HepG2 (cell line): Measurements from ENCODE around the gene CDR2L. TPM values are rescaled to one million over a fixed set of nuclear protein-coding genes. Genes with fewer than 3 reads are reported as not detected.

ENCODE experiments used
- FOXM1 ChIP-seq: sonication (generic); formaldehyde crosslinking; IDR thresholded peaks from 2 replicates; pipeline ENCODE4 v1.5.0; 2020; ENCODE audit warnings: missing genetic modification reagents
- GTF3A ChIP-seq: sonication (generic); formaldehyde crosslinking; conservative IDR thresholded peaks from 2 replicates; pipeline ENCODE4 v1.4.0; 2020; ENCODE audit warnings: mild to moderate bottlenecking, missing genetic modification reagents
- GZF1 ChIP-seq: sonication (generic); formaldehyde crosslinking; IDR thresholded peaks from 2 replicates; pipeline ENCODE4 v1.5.1; 2020; ENCODE audit warnings: mild to moderate bottlenecking, missing genetic modification reagents
- HMGA1 ChIP-seq: sonication (generic); formaldehyde crosslinking; conservative IDR thresholded peaks from 2 replicates; pipeline ENCODE4 v1.4.0; 2020; ENCODE audit warnings: missing genetic modification reagents
- HNF4A ChIP-seq: sonication (generic); formaldehyde crosslinking; IDR thresholded peaks from 2 replicates; pipeline ENCODE4 v1.4.0; 2020; ENCODE audit warnings: missing genetic modification reagents
- HOXA5 ChIP-seq: sonication (generic); formaldehyde crosslinking; IDR thresholded peaks from 2 replicates; pipeline ENCODE4 v1.4.0; 2020; ENCODE audit warnings: missing genetic modification reagents
- IRF2 ChIP-seq: IDR thresholded peaks from 2 replicates; pipeline ENCODE4 v1.6.1; 2018; ENCODE audit warnings: missing genetic modification reagents, missing compliant biosample characterization
- KDM3A ChIP-seq: IDR thresholded peaks from 2 replicates; pipeline ENCODE4 v1.6.1; 2018; ENCODE audit warnings: low read depth, missing compliant biosample characterization
- RORA ChIP-seq: sonication (generic); formaldehyde crosslinking; IDR thresholded peaks from 2 replicates; pipeline ENCODE4 v1.5.0; 2020; ENCODE audit warnings: mild to moderate bottlenecking, missing genetic modification reagents, moderate library complexity
- SYNCRIP ChIP-seq: fragments of 200-400 bp; formaldehyde crosslinking; IDR thresholded peaks from 2 replicates; pipeline ENCODE4 v1.6.1; 2018; ENCODE audit warnings: mild to moderate bottlenecking, low read depth, low read length; ENCODE audit not compliant: insufficient read depth
- ZFX ChIP-seq: sonication (generic); formaldehyde crosslinking; IDR thresholded peaks from 2 replicates; pipeline ENCODE4 v1.4.0; 2020; ENCODE audit warnings: mild to moderate bottlenecking, low read depth, missing genetic modification reagents, moderate library complexity
- ZKSCAN5 ChIP-seq: sonication (generic); formaldehyde crosslinking; IDR thresholded peaks from 2 replicates; pipeline ENCODE4 v1.5.1; 2020; ENCODE audit warnings: mild to moderate bottlenecking, missing genetic modification reagents
- ZNF12 ChIP-seq: sonication (generic); formaldehyde crosslinking; IDR thresholded peaks from 2 replicates; pipeline ENCODE4 v1.5.0; 2020; ENCODE audit warnings: missing genetic modification reagents
- ZNF337 ChIP-seq: sonication (generic); formaldehyde crosslinking; IDR thresholded peaks from 2 replicates; pipeline ENCODE4 v1.5.1; 2020; ENCODE audit warnings: missing genetic modification reagents, low read depth, mild to moderate bottlenecking, borderline replicate concordance
- ZNF350 ChIP-seq: sonication (generic); formaldehyde crosslinking; IDR thresholded peaks from 2 replicates; pipeline ENCODE4 v1.4.0; 2020; ENCODE audit warnings: mild to moderate bottlenecking, low read depth, missing genetic modification reagents, borderline replicate concordance
- ZNF446 ChIP-seq: sonication (generic); formaldehyde crosslinking; IDR thresholded peaks from 2 replicates; pipeline ENCODE4 v1.5.0; 2020; ENCODE audit warnings: mild to moderate bottlenecking, missing genetic modification reagents
- ZNF556 ChIP-seq: sonication (generic); formaldehyde crosslinking; IDR thresholded peaks from 2 replicates; pipeline ENCODE4 v1.4.0; 2020; ENCODE audit warnings: mild to moderate bottlenecking, missing genetic modification reagents, borderline replicate concordance
- ZNF75D ChIP-seq: sonication (generic); formaldehyde crosslinking; IDR thresholded peaks from 2 replicates; pipeline ENCODE4 v1.8.1; 2023; ENCODE audit warnings: missing genetic modification reagents, mild to moderate bottlenecking, borderline replicate concordance
- polyA plus RNA-seq, 8 experiments: library from polyadenylated mRNA; depleted of rRNA in 3 of 8; stranded (reverse) in 7 of 8; unstranded in 1 of 8; fragments of >200 nt; fragmentation: Illumina TruSeq in 4 of 8; extraction: Trizol in 4 of 8; gene quantifications; 2 replicates each; pipeline versions ENCODE4 v1.2.1 to v1.2.3, GENCODE V29; 2011 to 2016; ENCODE audit warnings: low read depth in 4 of 8, missing spikeins in 1 of 8, mixed read lengths in 1 of 8; ENCODE audit not compliant: insufficient read depth in 1 of 8
- total RNA-seq, 5 experiments: library from RNA; depleted of rRNA; stranded (reverse); fragments of >200 nt; fragmentation: Illumina TruSeq; extraction: Trizol; gene quantifications; 2 replicates each; pipeline ENCODE4 v1.2.3, GENCODE V29; 2016; ENCODE audit warnings: low read depth in 1 of 5
- TF ChIP-seq, protein P1 (sequence below), 2 experiments: sonication (generic) in 1 of 2; formaldehyde crosslinking in 1 of 2; IDR thresholded peaks; 2 replicates each; pipeline versions ENCODE4 v1.4.0 to v1.6.1; 2018 to 2020; ENCODE audit warnings: missing genetic modification reagents in 2 of 2, borderline replicate concordance in 1 of 2, low read depth in 1 of 2, mild to moderate bottlenecking in 1 of 2, missing biosample characterization in 1 of 2
- TF ChIP-seq, protein P2 (sequence below), 2 experiments: IDR thresholded peaks; 2 replicates each; pipeline ENCODE4 v1.6.1; 2011 to 2012; ENCODE audit warnings: low read length in 2 of 2, borderline replicate concordance in 1 of 2, low read depth in 1 of 2, mild to moderate bottlenecking in 1 of 2, moderate library complexity in 1 of 2
- TF ChIP-seq, protein P3 (sequence below): sonication (generic); formaldehyde crosslinking; IDR thresholded peaks from 2 replicates; pipeline ENCODE4 v1.8.0; 2022; ENCODE audit warnings: mild to moderate bottlenecking, missing genetic modification reagents, moderate library complexity
- TF ChIP-seq, protein P4 (sequence below): sonication (generic); formaldehyde crosslinking; IDR thresholded peaks from 2 replicates; pipeline ENCODE4 v1.4.0; 2020; ENCODE audit warnings: mild to moderate bottlenecking, missing genetic modification reagents, borderline replicate concordance

Gene CDR2L
- total and polyA plus RNA-seq, 2 of the 13 experiments (the other 11 are each of a cell fraction or from before 2014, with no cell fraction given), result 1.9 to 2.1 TPM

DNA sequence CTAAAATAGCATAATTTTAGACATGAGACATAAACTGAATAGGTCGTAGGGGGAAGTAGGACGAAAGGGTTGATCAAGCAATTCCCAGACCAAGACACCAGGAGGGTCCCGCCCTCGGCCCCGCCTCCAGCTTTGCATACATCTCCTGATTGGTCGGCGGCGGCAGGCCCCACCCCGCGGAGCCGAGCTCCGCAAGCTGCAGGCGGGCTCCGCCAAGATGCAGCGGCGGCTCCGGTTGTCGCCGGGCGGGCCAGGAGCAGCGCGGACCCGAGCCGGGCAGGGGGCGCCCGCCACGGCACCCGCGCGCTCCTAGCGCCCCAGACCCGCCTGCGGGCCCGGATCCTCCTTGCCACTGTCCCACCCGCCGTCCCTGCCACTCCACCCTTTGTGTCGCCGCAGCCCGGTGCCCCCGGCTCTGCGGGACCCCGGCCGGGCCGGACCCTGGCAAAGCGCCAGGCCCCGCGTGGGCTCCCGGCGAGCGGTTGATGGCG, at the start of gene CDR2L (continued):
- 0 out of 2 replicates have a peak, but pooled peaks have one; percentile 22 for TF ChIP-seq HOXA5 (CRISPR knock-in tag)
- no peak for TF ChIP-seq KDM3A
- TF ChIP-seq FOXM1, result no peak
- TF ChIP-seq HMGA1 (CRISPR knock-in tag), result no peak
- peak; percentile 34; the same call in 1 of the 2 replicates for TF ChIP-seq ZNF556 (CRISPR knock-in tag)
- no peak for TF ChIP-seq RORA (CRISPR knock-in tag)
- TF ChIP-seq IRF2 (CRISPR knock-in tag), result 0 out of 2 replicates have a peak, but pooled peaks have one; percentile 36
- no peak for TF ChIP-seq GZF1
- TF ChIP-seq ZNF75D (CRISPR knock-in tag), result no peak
- TF ChIP-seq, protein P1, sequence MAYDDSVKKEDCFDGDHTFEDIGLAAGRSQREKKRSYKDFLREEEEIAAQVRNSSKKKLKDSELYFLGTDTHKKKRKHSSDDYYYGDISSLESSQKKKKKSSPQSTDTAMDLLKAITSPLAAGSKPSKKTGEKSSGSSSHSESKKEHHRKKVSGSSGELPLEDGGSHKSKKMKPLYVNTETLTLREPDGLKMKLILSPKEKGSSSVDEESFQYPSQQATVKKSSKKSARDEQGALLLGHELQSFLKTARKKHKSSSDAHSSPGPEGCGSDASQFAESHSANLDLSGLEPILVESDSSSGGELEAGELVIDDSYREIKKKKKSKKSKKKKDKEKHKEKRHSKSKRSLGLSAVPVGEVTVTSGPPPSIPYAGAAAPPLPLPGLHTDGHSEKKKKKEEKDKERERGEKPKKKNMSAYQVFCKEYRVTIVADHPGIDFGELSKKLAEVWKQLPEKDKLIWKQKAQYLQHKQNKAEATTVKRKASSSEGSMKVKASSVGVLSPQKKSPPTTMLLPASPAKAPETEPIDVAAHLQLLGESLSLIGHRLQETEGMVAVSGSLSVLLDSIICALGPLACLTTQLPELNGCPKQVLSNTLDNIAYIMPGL (CRISPR knock-in tag; IDR thresholded peaks at IDR 0.05; ENCODE audit: borderline replicate concordance in 1 of 2, low read depth in 1 of 2), result 0 out of 4 replicates have a peak, but pooled peaks of 1 of the 2 experiments have one; percentile 1
- no peak for TF ChIP-seq ZNF337
- TF ChIP-seq ZNF12 (CRISPR knock-in tag), result no peak
- peak; percentile 45; the same call in 1 of the 2 replicates for TF ChIP-seq ZFX (CRISPR knock-in tag)
- TF ChIP-seq, protein P2, sequence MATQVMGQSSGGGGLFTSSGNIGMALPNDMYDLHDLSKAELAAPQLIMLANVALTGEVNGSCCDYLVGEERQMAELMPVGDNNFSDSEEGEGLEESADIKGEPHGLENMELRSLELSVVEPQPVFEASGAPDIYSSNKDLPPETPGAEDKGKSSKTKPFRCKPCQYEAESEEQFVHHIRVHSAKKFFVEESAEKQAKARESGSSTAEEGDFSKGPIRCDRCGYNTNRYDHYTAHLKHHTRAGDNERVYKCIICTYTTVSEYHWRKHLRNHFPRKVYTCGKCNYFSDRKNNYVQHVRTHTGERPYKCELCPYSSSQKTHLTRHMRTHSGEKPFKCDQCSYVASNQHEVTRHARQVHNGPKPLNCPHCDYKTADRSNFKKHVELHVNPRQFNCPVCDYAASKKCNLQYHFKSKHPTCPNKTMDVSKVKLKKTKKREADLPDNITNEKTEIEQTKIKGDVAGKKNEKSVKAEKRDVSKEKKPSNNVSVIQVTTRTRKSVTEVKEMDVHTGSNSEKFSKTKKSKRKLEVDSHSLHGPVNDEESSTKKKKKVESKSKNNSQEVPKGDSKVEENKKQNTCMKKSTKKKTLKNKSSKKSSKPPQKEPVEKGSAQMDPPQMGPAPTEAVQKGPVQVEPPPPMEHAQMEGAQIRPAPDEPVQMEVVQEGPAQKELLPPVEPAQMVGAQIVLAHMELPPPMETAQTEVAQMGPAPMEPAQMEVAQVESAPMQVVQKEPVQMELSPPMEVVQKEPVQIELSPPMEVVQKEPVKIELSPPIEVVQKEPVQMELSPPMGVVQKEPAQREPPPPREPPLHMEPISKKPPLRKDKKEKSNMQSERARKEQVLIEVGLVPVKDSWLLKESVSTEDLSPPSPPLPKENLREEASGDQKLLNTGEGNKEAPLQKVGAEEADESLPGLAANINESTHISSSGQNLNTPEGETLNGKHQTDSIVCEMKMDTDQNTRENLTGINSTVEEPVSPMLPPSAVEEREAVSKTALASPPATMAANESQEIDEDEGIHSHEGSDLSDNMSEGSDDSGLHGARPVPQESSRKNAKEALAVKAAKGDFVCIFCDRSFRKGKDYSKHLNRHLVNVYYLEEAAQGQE (IDR thresholded peaks at IDR 0.05; ENCODE audit: borderline replicate concordance in 1 of 2, low read depth in 1 of 2, low read length in 2 of 2), result no peak
- no peak for TF ChIP-seq ZKSCAN5
- TF ChIP-seq GTF3A, result no peak
- no peak for TF ChIP-seq SYNCRIP
- TF ChIP-seq, protein P3, sequence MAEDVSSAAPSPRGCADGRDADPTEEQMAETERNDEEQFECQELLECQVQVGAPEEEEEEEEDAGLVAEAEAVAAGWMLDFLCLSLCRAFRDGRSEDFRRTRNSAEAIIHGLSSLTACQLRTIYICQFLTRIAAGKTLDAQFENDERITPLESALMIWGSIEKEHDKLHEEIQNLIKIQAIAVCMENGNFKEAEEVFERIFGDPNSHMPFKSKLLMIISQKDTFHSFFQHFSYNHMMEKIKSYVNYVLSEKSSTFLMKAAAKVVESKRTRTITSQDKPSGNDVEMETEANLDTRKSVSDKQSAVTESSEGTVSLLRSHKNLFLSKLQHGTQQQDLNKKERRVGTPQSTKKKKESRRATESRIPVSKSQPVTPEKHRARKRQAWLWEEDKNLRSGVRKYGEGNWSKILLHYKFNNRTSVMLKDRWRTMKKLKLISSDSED (CRISPR knock-in tag), result 0 out of 2 replicates have a peak, but pooled peaks have one; percentile 25
- no peak for TF ChIP-seq ZNF446 (CRISPR knock-in tag)
- TF ChIP-seq ZNF350 (CRISPR knock-in tag), result no peak
- no peak for TF ChIP-seq HNF4A (CRISPR knock-in tag)
- TF ChIP-seq, protein P4, sequence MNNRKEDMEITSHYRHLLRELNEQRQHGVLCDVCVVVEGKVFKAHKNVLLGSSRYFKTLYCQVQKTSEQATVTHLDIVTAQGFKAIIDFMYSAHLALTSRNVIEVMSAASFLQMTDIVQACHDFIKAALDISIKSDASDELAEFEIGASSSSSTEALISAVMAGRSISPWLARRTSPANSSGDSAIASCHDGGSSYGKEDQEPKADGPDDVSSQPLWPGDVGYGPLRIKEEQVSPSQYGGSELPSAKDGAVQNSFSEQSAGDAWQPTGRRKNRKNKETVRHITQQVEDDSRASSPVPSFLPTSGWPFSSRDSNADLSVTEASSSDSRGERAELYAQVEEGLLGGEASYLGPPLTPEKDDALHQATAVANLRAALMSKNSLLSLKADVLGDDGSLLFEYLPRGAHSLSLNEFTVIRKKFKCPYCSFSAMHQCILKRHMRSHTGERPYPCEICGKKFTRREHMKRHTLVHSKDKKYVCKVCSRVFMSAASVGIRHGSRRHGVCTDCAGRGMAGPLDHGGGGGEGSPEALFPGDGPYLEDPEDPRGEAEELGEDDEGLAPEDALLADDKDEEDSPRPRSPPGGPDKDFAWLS, result no peak
